ENCODE measurements around the gene IRAK2. TPM values are rescaled to one million over a fixed set of nuclear protein-coding genes. Genes with fewer than 3 reads are reported as not detected.

IRAK2 gene
- total and polyA plus RNA-seq, 2 experiments from 2014 or later, result 1.1 to 2.1 TPM

GRCh38 chr3:10289787-10290355 is 125.2 kb downstream of the IRAK2 start:
- Histone ChIP-seq H3F3A (ENCODE audit: insufficient read depth) (peaks cover 6% of the 10 kb centered on the region; the same call in 1 of the 2 replicates), H3K27me3 (replicated peaks; ENCODE audit: insufficient read depth) (no peaks in the 10 kb centered on the region), H3K9ac (no peak overlapping the region), H2AFZ (no peak overlapping the region), H3K4me1 (ENCODE audit: insufficient read depth) (no peaks in the 10 kb centered on the region), H3K4me3 (no peak overlapping the region), H3K9me3 (ENCODE audit: low read depth) (no peaks in the 10 kb centered on the region), H4K20me1 (ENCODE audit: insufficient read depth) (no peaks in the 10 kb centered on the region), H3K4me2 (ENCODE audit: unreplicated experiment) (no peak overlapping the region), H3K9me2 (ENCODE audit: insufficient read depth) (no peaks in the 10 kb centered on the region), H3K27ac (no peak overlapping the region), H3K79me2 (ENCODE audit: insufficient read depth) (no peaks in the 10 kb centered on the region), H3K36me3 (ENCODE audit: low read depth) (no peaks in the 10 kb centered on the region)
- in situ Hi-C loops (cut with MboI), result no loop called here
- TF ChIP-seq EZH2 (IDR thresholded peaks at IDR 0.05; ENCODE audit: insufficient read depth, poor library complexity, severe bottlenecking) (no peak), EZH2phosphoT487 (IDR thresholded peaks at IDR 0.05; ENCODE audit: insufficient read depth, low read depth) (no peak)
- DNase-seq, result no peak
- 86 to 94% methylated on average over 7 to 9 of the region's 9 CpGs for WGBS, 2 experiments (ENCODE audit: low coverage in 1 of 2, low lambda C conversion rate in 2 of 2, missing lambda C conversion rate in 2 of 2)

- WGBS, 2 experiments (ENCODE audit: low coverage in 1 of 2, low lambda C conversion rate in 2 of 2, missing lambda C conversion rate in 2 of 2), result 69 to 70% methylated on average over 18 of the region's 18 CpGs
These were observed 125.9 kb downstream of the IRAK2 start for GRCh38 chr3:10290481-10291176.

GRCh38 chr3:10291641-10292040 is 126.9 kb downstream of the IRAK2 start:
- Histone ChIP-seq H3K4me1 (ENCODE audit: insufficient read depth) (no peaks in the 10 kb centered on the region), H3K9me3 (ENCODE audit: low read depth) (no peaks in the 10 kb centered on the region), H4K20me1 (ENCODE audit: insufficient read depth) (no peaks in the 10 kb centered on the region), H3K36me3 (ENCODE audit: low read depth) (no peaks in the 10 kb centered on the region), H3K27me3 (replicated peaks; ENCODE audit: insufficient read depth) (no peaks in the 10 kb centered on the region), H3K9ac (no peak overlapping the region), H2AFZ (no peak overlapping the region), H3K4me2 (ENCODE audit: unreplicated experiment) (no peak overlapping the region), H3K27ac (no peak overlapping the region), H3K79me2 (ENCODE audit: insufficient read depth) (no peaks in the 10 kb centered on the region), H3K4me3 (no peak overlapping the region), H3K9me2 (ENCODE audit: insufficient read depth) (no peaks in the 10 kb centered on the region), H3F3A (ENCODE audit: insufficient read depth) (peaks cover 11% of the 10 kb centered on the region; the same call in 1 of the 2 replicates)
- WGBS, 2 experiments (ENCODE audit: low coverage in 1 of 2, low lambda C conversion rate in 2 of 2, missing lambda C conversion rate in 2 of 2), result 89% methylated on average over 5 to 6 of the region's 6 CpGs
- TF ChIP-seq EZH2 (IDR thresholded peaks at IDR 0.05; ENCODE audit: insufficient read depth, poor library complexity, severe bottlenecking) (no peak), EZH2phosphoT487 (IDR thresholded peaks at IDR 0.05; ENCODE audit: insufficient read depth, low read depth) (no peak)
- in situ Hi-C loops (cut with MboI), result no loop called here
- no peak for DNase-seq

More at GRCh38 chr3:10290481-10291176, 125.9 kb downstream of the IRAK2 start:
- H3K9ac ChIP-seq, result no peak overlapping the region
- no peak for DNase-seq
- no peak overlapping the region for H3K4me2 ChIP-seq (ENCODE audit: unreplicated experiment)
- in situ Hi-C loops (cut with MboI), result no loop called here
- H3K36me3 ChIP-seq (ENCODE audit: low read depth), result no peaks in the 10 kb centered on the region
- no peak overlapping the region for H3K4me3 ChIP-seq
- H3K4me1 ChIP-seq (ENCODE audit: insufficient read depth), result no peaks in the 10 kb centered on the region
- no peaks in the 10 kb centered on the region for H3K9me3 ChIP-seq (ENCODE audit: low read depth)
- H3K27me3 ChIP-seq (replicated peaks; ENCODE audit: insufficient read depth), result no peaks in the 10 kb centered on the region
- H3K27ac ChIP-seq, result no peak overlapping the region
- H3K79me2 ChIP-seq (ENCODE audit: insufficient read depth), result no peaks in the 10 kb centered on the region
- H4K20me1 ChIP-seq (ENCODE audit: insufficient read depth), result no peaks in the 10 kb centered on the region
- H3K9me2 ChIP-seq (ENCODE audit: insufficient read depth), result no peaks in the 10 kb centered on the region
- peaks cover 11% of the 10 kb centered on the region; the same call in 1 of the 2 replicates for H3F3A ChIP-seq (ENCODE audit: insufficient read depth)
- H2AFZ ChIP-seq, result no peak overlapping the region
- no peak for TF ChIP-seq EZH2phosphoT487 (IDR thresholded peaks at IDR 0.05; ENCODE audit: insufficient read depth, low read depth)
- TF ChIP-seq EZH2 (IDR thresholded peaks at IDR 0.05; ENCODE audit: insufficient read depth, poor library complexity, severe bottlenecking), result no peak

- no peaks in the 10 kb centered on the region for H3K79me2 ChIP-seq (ENCODE audit: insufficient read depth)
- H3K9me3 ChIP-seq (ENCODE audit: low read depth), result no peaks in the 10 kb centered on the region
- H3K4me1 ChIP-seq (ENCODE audit: insufficient read depth), result no peaks in the 10 kb centered on the region
- no peaks in the 10 kb centered on the region for H3K9me2 ChIP-seq (ENCODE audit: insufficient read depth)
- in situ Hi-C loops (cut with MboI), result no loop called here
- DNase-seq, result no peak
- no peaks in the 10 kb centered on the region for H4K20me1 ChIP-seq (ENCODE audit: insufficient read depth)
- TF ChIP-seq EZH2 (IDR thresholded peaks at IDR 0.05; ENCODE audit: insufficient read depth, poor library complexity, severe bottlenecking), result no peak
- no peak for TF ChIP-seq EZH2phosphoT487 (IDR thresholded peaks at IDR 0.05; ENCODE audit: insufficient read depth, low read depth)
- no peak within 1 kb of the TSS for H3K4me2 ChIP-seq (ENCODE audit: unreplicated experiment)
- H3K36me3 ChIP-seq (ENCODE audit: low read depth), result no peaks in the 10 kb centered on the region
- no peak within 1 kb of the TSS for H3K9ac ChIP-seq
- H3K27ac ChIP-seq, result no peak within 1 kb of the TSS
- no peaks in the 10 kb centered on the region for H3K27me3 ChIP-seq (replicated peaks; ENCODE audit: insufficient read depth)
- peaks cover 11% of the 10 kb centered on the region; the same call in 1 of the 2 replicates for H3F3A ChIP-seq (ENCODE audit: insufficient read depth)
- WGBS, 2 experiments (ENCODE audit: low coverage in 1 of 2, low lambda C conversion rate in 2 of 2, missing lambda C conversion rate in 2 of 2), result 95 to 96% methylated on average over 12 of the region's 12 CpGs
- H2AFZ ChIP-seq, result no peak within 1 kb of the TSS
- H3K4me3 ChIP-seq, result no peak within 1 kb of the TSS
These were observed 128.0 kb downstream of the IRAK2 start, which contains the start of gene GHRL for GRCh38 chr3:10292505-10293419. GHRL (minus strand) TSS chr3:10292947; CDS start chr3:10290180, 2,767 bp downstream.

Small RNAs within 50 kb of the gene (small RNA-seq; reads per million reads assigned to genes)
- not detected for gene RF02126 (ENCODE audit: low read depth, low replicate concordance)

Other genes with a start within 250 kb of the IRAK2 start
- 41.8 and 49.4 TPM in 2 replicates for gene IL17RC, start 247.8 kb upstream of the IRAK2 start, total RNA-seq (2014; rRNA removed; shearing (Covaris generic))
- 20.5 and 25.3 TPM in 2 replicates for gene IL17RC, start 247.8 kb upstream of the IRAK2 start, polyA plus RNA-seq (2016; fragmentation: Nextera tagmentation; extraction: Ambion mirVana)
- gene CRELD1, start 231.1 kb upstream of the IRAK2 start, total RNA-seq (2014; rRNA removed; shearing (Covaris generic)), result 18.2 and 29.5 TPM in 2 replicates
- gene CRELD1, start 231.1 kb upstream of the IRAK2 start, polyA plus RNA-seq (2016; fragmentation: Nextera tagmentation; extraction: Ambion mirVana), result 19.2 and 19.9 TPM in 2 replicates
- 2.9 and 7.5 TPM in 2 replicates for gene PRRT3, start 212.5 kb upstream of the IRAK2 start, total RNA-seq (2014; rRNA removed; shearing (Covaris generic))
- 4.3 and 4.5 TPM in 2 replicates for gene PRRT3, start 212.5 kb upstream of the IRAK2 start, polyA plus RNA-seq (2016; fragmentation: Nextera tagmentation; extraction: Ambion mirVana)
- 44.3 and 130 TPM in 2 replicates for gene EMC3, start 178.1 kb upstream of the IRAK2 start, total RNA-seq (2014; rRNA removed; shearing (Covaris generic))
- gene EMC3, start 178.1 kb upstream of the IRAK2 start, polyA plus RNA-seq (2016; fragmentation: Nextera tagmentation; extraction: Ambion mirVana), result 139 and 154 TPM in 2 replicates
- gene FANCD2, start 138.5 kb upstream of the IRAK2 start, total RNA-seq (2014; rRNA removed; shearing (Covaris generic)), result 6.1 and 7.0 TPM in 2 replicates
- 3.8 and 4.4 TPM in 2 replicates for gene FANCD2, start 138.5 kb upstream of the IRAK2 start, polyA plus RNA-seq (2016; fragmentation: Nextera tagmentation; extraction: Ambion mirVana)
- not detected in 2 replicates for gene FANCD2OS, start 56.7 kb upstream of the IRAK2 start, total RNA-seq (2014; rRNA removed; shearing (Covaris generic))
- not detected in 2 replicates for gene FANCD2OS, start 56.7 kb upstream of the IRAK2 start, polyA plus RNA-seq (2016; fragmentation: Nextera tagmentation; extraction: Ambion mirVana)
- 116 and 180 TPM in 2 replicates for gene BRK1, start 49.2 kb upstream of the IRAK2 start, total RNA-seq (2014; rRNA removed; shearing (Covaris generic))
- gene BRK1, start 49.2 kb upstream of the IRAK2 start, polyA plus RNA-seq (2016; fragmentation: Nextera tagmentation; extraction: Ambion mirVana), result 293 and 295 TPM in 2 replicates
- gene VHL, start 23.1 kb upstream of the IRAK2 start, total RNA-seq (2014; rRNA removed; shearing (Covaris generic)), result 35.2 and 42.7 TPM in 2 replicates
- 16.2 and 17.7 TPM in 2 replicates for gene VHL, start 23.1 kb upstream of the IRAK2 start, polyA plus RNA-seq (2016; fragmentation: Nextera tagmentation; extraction: Ambion mirVana)
- 8.4 and 10.1 TPM in 2 replicates for gene TATDN2, start 83.5 kb downstream of the IRAK2 start, total RNA-seq (2014; rRNA removed; shearing (Covaris generic))
- 4.6 and 4.9 TPM in 2 replicates for gene TATDN2, start 83.5 kb downstream of the IRAK2 start, polyA plus RNA-seq (2016; fragmentation: Nextera tagmentation; extraction: Ambion mirVana)
- gene GHRL, start 128.0 kb downstream of the IRAK2 start, total RNA-seq (2014; rRNA removed; shearing (Covaris generic)), result not detected in 2 replicates
- gene GHRL, start 128.0 kb downstream of the IRAK2 start, polyA plus RNA-seq (2016; fragmentation: Nextera tagmentation; extraction: Ambion mirVana), result 0.71 TPM in 1 of 2 replicates, not detected in the other
- 190 and 219 TPM in 2 replicates for gene SEC13, start 156.2 kb downstream of the IRAK2 start, total RNA-seq (2014; rRNA removed; shearing (Covaris generic))
- 304 and 307 TPM in 2 replicates for gene SEC13, start 156.2 kb downstream of the IRAK2 start, polyA plus RNA-seq (2016; fragmentation: Nextera tagmentation; extraction: Ambion mirVana)